Bronchial epithelial cell (primary cell): ENCODE data around the gene CPT1C. TPM values are rescaled to one million over a fixed set of nuclear protein-coding genes. Genes with fewer than 3 reads are reported as not detected.
A peak's percentile ranks its signal among the peaks of the same experiment; 100 is the strongest.

Source experiments
- DNase-seq: peaks from one replicate; pipeline ENCODE4 v3.0.0-alpha.2; 2010; ENCODE audit warnings: low read depth
- FAIRE-seq: peaks from 2 replicates; lab custom pipeline; 2011; peaks lifted over from hg19 to GRCh38; lab: Jason Lieb, UNC
- H3K27me3 ChIP-seq: 2 replicates; pipeline ENCODE4 v1.5.1; 2011; ENCODE audit warnings: low read length; ENCODE audit not compliant: control insufficient read depth, insufficient read depth
- H3K36me3 ChIP-seq: 2 replicates; pipeline ENCODE4 v1.5.1; 2011; ENCODE audit warnings: low read length; ENCODE audit not compliant: control insufficient read depth, insufficient read depth
- H3K4me3 ChIP-seq: 2 replicates; pipeline ENCODE4 v1.5.1; 2011; ENCODE audit warnings: mild to moderate bottlenecking, low read depth, low read length, control low read depth
- CTCF ChIP-seq: IDR thresholded peaks from 2 replicates; pipeline ENCODE4 v1.5.1; 2011; ENCODE audit warnings: mild to moderate bottlenecking, moderate library complexity, low read length, control low read depth, inconsistent platforms; ENCODE audit not compliant: insufficient read depth, severe bottlenecking
- total RNA-seq: library from RNA; depleted of rRNA; stranded (reverse); fragments of >200 nt; gene quantifications from 2 replicates; pipeline ENCODE4 v1.2.1, GENCODE V29; 2014

The CPT1C gene
- total RNA-seq, 1 donor from 2014 or later = 2.4 TPM

GRCh38 chr19:49669516-49669915 is 21.4 kb upstream of the CPT1C start:
- H3K36me3 ChIP-seq = peaks cover 4% of the 10 kb centered on the region
- FAIRE-seq = no peak
- no peak for DNase-seq
- no peak overlapping the region for H3K4me3 ChIP-seq
- TF ChIP-seq CTCF = no peak
- no peaks in the 10 kb centered on the region for H3K27me3 ChIP-seq

- no peaks in the 10 kb centered on the region for H3K27me3 ChIP-seq
- H3K4me3 ChIP-seq = no peak overlapping the region
- peaks cover 4% of the 10 kb centered on the region for H3K36me3 ChIP-seq
- no peak for FAIRE-seq
- peak; percentile 35 for DNase-seq
- peak; percentile 97 for TF ChIP-seq CTCF
Measured at GRCh38 chr19:49672131-49672919, 18.6 kb upstream of the CPT1C start.

GRCh38 chr19:49676136-49676783 is 14.7 kb upstream of the CPT1C start:
- Histone ChIP-seq H3K36me3 (peaks cover 8% of the 10 kb centered on the region), H3K4me3 (peak overlapping the region; percentile 27), H3K27me3 (no peaks in the 10 kb centered on the region)
- FAIRE-seq (no peak), DNase-seq (peak; percentile 83)
- no peak for TF ChIP-seq CTCF

- Histone ChIP-seq H3K4me3 (peak overlapping the region; percentile 100), H3K36me3 (peaks cover 10% of the 10 kb centered on the region), H3K27me3 (no peaks in the 10 kb centered on the region)
- no peak for TF ChIP-seq CTCF
- FAIRE-seq (peak; percentile 95), DNase-seq (peak; percentile 99)
Measured at GRCh38 chr19:49676784-49677230, 14.1 kb upstream of the CPT1C start.

GRCh38 chr19:49677231-49677900 is 13.6 kb upstream of the CPT1C start, which contains the start of gene PRMT1:
PRMT1 (plus strand) TSS chr19:49677271; CDS start chr19:49677281, 10 bp downstream.
- Histone ChIP-seq H3K36me3 (peaks cover 14% of the 10 kb centered on the region), H3K4me3 (peak within 1 kb of the TSS; percentile 100), H3K27me3 (no peaks in the 10 kb centered on the region)
- TF ChIP-seq CTCF = no peak
- DNase-seq (no peak), FAIRE-seq (no peak)
